Heart right ventricle (tissue), 16 donors: Measurements from ENCODE around the gene RECK. TPM values are rescaled to one million over a fixed set of nuclear protein-coding genes. Genes with fewer than 3 reads are reported as not detected.
"Not testable (repeated sequence)": the region's sequence is repeated elsewhere in the genome, so short reads cannot be mapped to it uniquely, and the experiment has no call there.

Source experiments
- ATAC-seq, 8 donors: fragments of 200-7000 bp; cut with Tn5 transposase; one replicate each; pipeline ENCODE4 v1.9.1; 2020; ENCODE audit warnings: mild to moderate bottlenecking in 8 of 8, moderate library complexity in 8 of 8, moderate number of reproducible peaks in 1 of 8
- DNase-seq, 2 donors: peaks; one replicate each; pipeline ENCODE4 v3.0.0-alpha.2; 2020
- H3K27ac ChIP-seq, 10 donors: fragments of 200-600 bp; sonication (generic) in 2 of 10; one replicate each; pipeline versions ENCODE4 v1.5.0 to v1.8.0; 2020 to 2022; ENCODE audit warnings: mild to moderate bottlenecking in 3 of 10
- H3K27me3 ChIP-seq, 7 donors: fragments of 200-600 bp; one replicate each; pipeline ENCODE4 v1.8.0; 2021 to 2022; ENCODE audit warnings: mild to moderate bottlenecking in 2 of 7
- H3K36me3 ChIP-seq, 9 donors: fragments of 200-600 bp; sonication (generic) in 1 of 9; one replicate each; pipeline versions ENCODE4 v1.5.0 to v1.8.0; 2020 to 2022; ENCODE audit warnings: mild to moderate bottlenecking in 2 of 9
- H3K4me1 ChIP-seq, 9 donors: fragments of 200-600 bp; sonication (generic) in 1 of 9; one replicate each; pipeline versions ENCODE4 v1.5.0 to v1.8.0; 2020 to 2022; ENCODE audit warnings: mild to moderate bottlenecking in 4 of 9
- H3K4me3 ChIP-seq, 10 donors: fragments of 200-600 bp; sonication (generic) in 2 of 10; one replicate each; pipeline versions ENCODE4 v1.5.0 to v1.8.0; 2020 to 2022; ENCODE audit warnings: mild to moderate bottlenecking in 7 of 10, moderate library complexity in 2 of 10
- H3K9me3 ChIP-seq, 11 donors: fragments of 200-600 bp in 10 of 11; sonication (generic) in 2 of 11; one replicate each; pipeline versions ENCODE4 v1.5.0 to v1.8.0; 2013 to 2022; ENCODE audit warnings: mild to moderate bottlenecking in 2 of 11, control low read depth in 1 of 11, moderate library complexity in 1 of 11
- CTCF ChIP-seq, 9 donors: fragments of 200-600 bp; sonication (generic) in 2 of 9; IDR thresholded peaks; one replicate each; pipeline versions ENCODE4 v1.5.0 to v1.8.0; 2021 to 2022; ENCODE audit warnings: antibody characterized with exemption in 9 of 9, mild to moderate bottlenecking in 5 of 9, moderate library complexity in 1 of 9
- WGBS, 2 donors: extraction: QIAGEN DNeasy Blood & Tissue Kit; methylation state at CpG; one replicate each; pipeline ENCODE4 v1.1.7; 2013; ENCODE audit warnings: inconsistent platforms in 1 of 2; 5-methylcytosine and 5-hydroxymethylcytosine counted together
- intact Hi-C, 10 donors: fragments of 100-400 bp; cut with DNase I; formaldehyde crosslinking; loops; one replicate each; pipeline versions ENCODE4 v1.11.1 to v1.14.2; 2022
- polyA plus RNA-seq, 2 donors: library from polyadenylated mRNA; stranded (reverse); fragments of 200-250 nt; gene quantifications; one replicate each; pipeline ENCODE4 v1.2.3, GENCODE V29; 2013
- total RNA-seq, 10 donors: library from RNA; stranded (reverse); fragmentation: NEBNext Ultra II Directional in 3 of 10; extraction: Animal tissue kit (Norgen Biotek cat#: 25700) in 3 of 10; gene quantifications; one replicate each; pipeline versions ENCODE4 v1.2.1 to v1.2.4, GENCODE V29; 2021 to 2023
- donor health status: Arrhythmogenic right ventricular cardiomyopathy.
- donor health status: ischemic (EF 13 %, LVEDD 7.1; RV severe dilation, severe dysfunction).
- donor health status: healthy with polysubstance abuse.
- donor health status: DM: no; HTN: yes; CAD: no.
- donor health status: DM: no; HTN: no; CAD: no.
- donor health status: ischemic (EF 25% LVEDD 6.9; RV normal size, moderate dysfunction).
- donor health status: ischemic (EF 25% LVEDD 5.7; RV mildly dilated, moderate dysfunction).
- donor health status: healthy.
- donor health status: DM: yes; HTN: yes; CAD: no.
- donor health status: Ischemic cardiomyopathy.
- donor health status: ischemic (EF 35%, LVEDD 5.7; RV mildly dilated, moderate dysfunction).
- donor health status: nonischemic (EF 11% LVEDD 7.7; RV severe dilation, severe dysfunction).
- donor health status: DM: yes; HTN: yes; CAD: no.
- donor health status: PGD.
- donor health status: ischemic (EF 29% LVEDD 5.4; RV normal size, mild dysfunction).
- donor health status: nonischemic (EF 23%, LVEDD 6.1; RV moderate dilation, normal function).

RECK gene
- total and polyA plus RNA-seq, 12 donors, result 2.9 to 5.8 (median 5.1) TPM

- Histone ChIP-seq H3K4me3 (no peak overlapping the region), H3K27ac (no peak overlapping the region), H3K4me1 (peaks cover 0 to 6% (median 0%) of the 10 kb centered on the region in 9 donors), H3K36me3 (peaks cover 0 to 28% (median 0%) of the 10 kb centered on the region in 9 donors), H3K9me3 (no peaks in the 10 kb centered on the region), H3K27me3 (no peaks in the 10 kb centered on the region)
- intact Hi-C loops, result no loop called here
- ATAC-seq (no peak), DNase-seq (no peak)
- WGBS, 2 donors, result 83 to 94% methylated on average over 3 of the region's 3 CpGs
- no peak for TF ChIP-seq CTCF (IDR thresholded peaks at IDR 0.05)
These were observed 43.8 kb downstream of the RECK start for GRCh38 chr9:36080519-36080918.

- DNase-seq, result no peak
- Histone ChIP-seq H3K9me3 (peaks cover 0 to 9% (median 0%) of the 10 kb centered on the region in 11 donors), H3K4me1 (peaks cover 0 to 5% (median 0%) of the 10 kb centered on the region in 9 donors), H3K36me3 (peaks cover 0 to 51% (median 3%) of the 10 kb centered on the region in 9 donors), H3K27me3 (no peaks in the 10 kb centered on the region), H3K4me3 (no peak overlapping the region), H3K27ac (no peak overlapping the region)
- intact Hi-C loops, result no loop called here
- no peak for TF ChIP-seq CTCF (IDR thresholded peaks at IDR 0.05)
- no peak for ATAC-seq
- 93 to 94% methylated on average over 5 of the region's 5 CpGs for WGBS, 2 donors
These were observed 46.2 kb downstream of the RECK start for GRCh38 chr9:36082931-36083330.

GRCh38 chr9:36086442-36086841 lies 49.7 kb downstream of the RECK start:
- ATAC-seq (no peak), DNase-seq (no peak)
- no peaks in the 10 kb centered on the region for H3K27me3 ChIP-seq
- H3K4me3 ChIP-seq, result no peak overlapping the region
- intact Hi-C loops, result no loop called here
- TF ChIP-seq CTCF (IDR thresholded peaks at IDR 0.05), result no peak
- H3K36me3 ChIP-seq, result peaks cover 0 to 51% (median 3%) of the 10 kb centered on the region in 9 donors
- H3K27ac ChIP-seq, result no peak overlapping the region
- H3K9me3 ChIP-seq, result peaks cover 0 to 9% (median 0%) of the 10 kb centered on the region in 11 donors
- 95 to 96% methylated on average over 7 of the region's 7 CpGs for WGBS, 2 donors
- peaks cover 0 to 10% (median 8%) of the 10 kb centered on the region in 9 donors for H3K4me1 ChIP-seq

- DNase-seq, H3K27me3 ChIP-seq, intact Hi-C loops, H3K27ac ChIP-seq, H3K4me3 ChIP-seq, H3K9me3 ChIP-seq, ATAC-seq: not testable (repeated sequence)
- H3K36me3 ChIP-seq, result peaks cover 0 to 51% (median 3%) of the 10 kb centered on the region in 9 donors
- peaks cover 0 to 16% (median 12%) of the 10 kb centered on the region in 9 donors for H3K4me1 ChIP-seq
These were observed 50.3 kb downstream of the RECK start for GRCh38 chr9:36087054-36087453.

GRCh38 chr9:36088020-36088419 lies 51.3 kb downstream of the RECK start:
- TF ChIP-seq CTCF (IDR thresholded peaks at IDR 0.05), result no peak
- ATAC-seq (no peak), DNase-seq (no peak)
- no peaks in the 10 kb centered on the region for H3K27me3 ChIP-seq
- WGBS, 2 donors, result 94 to 95% methylated on average over 3 of the region's 3 CpGs
- H3K9me3 ChIP-seq, result peaks cover 0 to 9% (median 0%) of the 10 kb centered on the region in 11 donors
- no peak overlapping the region for H3K4me3 ChIP-seq
- H3K27ac ChIP-seq, result no peak overlapping the region
- peaks cover 0 to 46% (median 3%) of the 10 kb centered on the region in 9 donors for H3K36me3 ChIP-seq
- intact Hi-C loops, result no loop called here
- peaks cover 0 to 25% (median 12%) of the 10 kb centered on the region in 9 donors for H3K4me1 ChIP-seq
